ENCODE results near the gene SMARCA2.
A peak's percentile ranks its signal among the peaks of the same experiment; 100 is the strongest.

SMARCA2 gene

GRCh38 chr9:2014696-2015580, at the start of gene SMARCA2:
Gene SMARCA2, plus strand, starts transcription at chr9:2015347. Its CDS starts 13,676 bp downstream, at chr9:2029023.
- TF ChIP-seq CTCF (IDR thresholded peaks at IDR 0.05; ENCODE audit: borderline replicate concordance, insufficient read depth, low read depth, low read length), result no peak
- H3K4me3 ChIP-seq (ENCODE audit: low read depth, low read length), result peak within 1 kb of the TSS; percentile 97

- H3K4me3 ChIP-seq (ENCODE audit: low read depth, low read length), result no peak overlapping the region
- no peak for TF ChIP-seq CTCF (IDR thresholded peaks at IDR 0.05; ENCODE audit: borderline replicate concordance, insufficient read depth, low read depth, low read length)
These were observed 48.3 kb upstream of the SMARCA2 start for GRCh38 chr9:1966725-1967366.

GRCh38 chr9:1969160-1969559, 46.0 kb upstream of the SMARCA2 start:
- H3K4me3 ChIP-seq (ENCODE audit: low read depth, low read length), result no peak overlapping the region
- no peak for TF ChIP-seq CTCF (IDR thresholded peaks at IDR 0.05; ENCODE audit: borderline replicate concordance, insufficient read depth, low read depth, low read length)

- H3K4me3 ChIP-seq (ENCODE audit: low read depth, low read length), result no peak overlapping the region
- no peak for TF ChIP-seq CTCF (IDR thresholded peaks at IDR 0.05; ENCODE audit: borderline replicate concordance, insufficient read depth, low read depth, low read length)
These were observed 45.2 kb upstream of the SMARCA2 start for GRCh38 chr9:1969898-1970297.

- H3K4me3 ChIP-seq (ENCODE audit: low read depth, low read length), result no peak overlapping the region
- TF ChIP-seq CTCF (IDR thresholded peaks at IDR 0.05; ENCODE audit: borderline replicate concordance, insufficient read depth, low read depth, low read length), result no peak
These were observed 42.5 kb upstream of the SMARCA2 start for GRCh38 chr9:1972672-1973071.

- TF ChIP-seq CTCF (IDR thresholded peaks at IDR 0.05; ENCODE audit: borderline replicate concordance, insufficient read depth, low read depth, low read length), result no peak
- no peak overlapping the region for H3K4me3 ChIP-seq (ENCODE audit: low read depth, low read length)
These were observed 38.1 kb upstream of the SMARCA2 start for GRCh38 chr9:1977026-1977425.
